ENCODE results near the gene BMP2. TPM values are rescaled to one million over a fixed set of nuclear protein-coding genes. Genes with fewer than 3 reads are reported as not detected.

Gene BMP2
- total RNA-seq, 2 experiments from 2014 or later: not detected

- CTCF ChIA-PET: no interaction called here
- peaks cover 6% of the 10 kb centered on the region for H3K9me3 Mint-ChIP-seq
- no peaks in the 10 kb centered on the region for H3K4me1 Mint-ChIP-seq (ENCODE audit: low read depth)
- POLR2A ChIA-PET: no interaction called here
- intact Hi-C loops (cut with micrococcal nuclease): no loop called here
- H3K36me3 Mint-ChIP-seq (ENCODE audit: low read depth): no peaks in the 10 kb centered on the region
- TF ChIP-seq CTCF (IDR thresholded peaks at IDR 0.05): no peak
- no peak overlapping the region for H3K4me3 Mint-ChIP-seq
- no peaks in the 10 kb centered on the region for H3K27me3 Mint-ChIP-seq
- no peak overlapping the region for H3K27ac Mint-ChIP-seq
- DNase-seq (no peak), ATAC-seq (no peak)
Observed at GRCh38 chr20:6814945-6815344, 47.5 kb downstream of the BMP2 start.

GRCh38 chr20:6818033-6818808, 50.7 kb downstream of the BMP2 start:
- no peak for TF ChIP-seq CTCF (IDR thresholded peaks at IDR 0.05)
- no peak overlapping the region for H3K4me3 Mint-ChIP-seq
- H3K27me3 Mint-ChIP-seq: no peaks in the 10 kb centered on the region
- no peak for DNase-seq
- peaks cover 6% of the 10 kb centered on the region for H3K9me3 Mint-ChIP-seq
- POLR2A ChIA-PET: no interaction called here
- H3K27ac Mint-ChIP-seq: no peak overlapping the region
- H3K36me3 Mint-ChIP-seq (ENCODE audit: low read depth): no peaks in the 10 kb centered on the region
- no peak for ATAC-seq
- H3K4me1 Mint-ChIP-seq (ENCODE audit: low read depth): no peaks in the 10 kb centered on the region
- intact Hi-C loops (cut with micrococcal nuclease): no loop called here
- CTCF ChIA-PET: no interaction called here

- no peak overlapping the region for H3K27ac Mint-ChIP-seq
- ChIA-PET CTCF (no interaction called here), POLR2A (no interaction called here)
- DNase-seq (no peak), ATAC-seq (no peak)
- no peaks in the 10 kb centered on the region for H3K36me3 Mint-ChIP-seq (ENCODE audit: low read depth)
- intact Hi-C loops (cut with micrococcal nuclease): no loop called here
- H3K27me3 Mint-ChIP-seq: no peaks in the 10 kb centered on the region
- no peaks in the 10 kb centered on the region for H3K4me1 Mint-ChIP-seq (ENCODE audit: low read depth)
- TF ChIP-seq CTCF (IDR thresholded peaks at IDR 0.05): no peak
- no peak overlapping the region for H3K4me3 Mint-ChIP-seq
- H3K9me3 Mint-ChIP-seq: peaks cover 6% of the 10 kb centered on the region
Observed at GRCh38 chr20:6819599-6819998, 52.1 kb downstream of the BMP2 start.

GRCh38 chr20:6824401-6824800, 56.9 kb downstream of the BMP2 start:
- H3K4me3 Mint-ChIP-seq: no peak overlapping the region
- TF ChIP-seq CTCF (IDR thresholded peaks at IDR 0.05): no peak
- DNase-seq (no peak), ATAC-seq (no peak)
- intact Hi-C loops (cut with micrococcal nuclease): no loop called here
- ChIA-PET POLR2A (no interaction called here), CTCF (no interaction called here)
- H3K4me1 Mint-ChIP-seq (ENCODE audit: low read depth): no peaks in the 10 kb centered on the region
- no peaks in the 10 kb centered on the region for H3K27me3 Mint-ChIP-seq
- peaks cover 3% of the 10 kb centered on the region for H3K9me3 Mint-ChIP-seq
- H3K36me3 Mint-ChIP-seq (ENCODE audit: low read depth): no peaks in the 10 kb centered on the region
- no peak overlapping the region for H3K27ac Mint-ChIP-seq

- Mint-ChIP-seq H3K4me1 (ENCODE audit: low read depth) (no peaks in the 10 kb centered on the region), H3K9me3 (peaks cover 3% of the 10 kb centered on the region), H3K27me3 (no peaks in the 10 kb centered on the region), H3K4me3 (no peak overlapping the region), H3K27ac (no peak overlapping the region), H3K36me3 (ENCODE audit: low read depth) (no peaks in the 10 kb centered on the region)
- intact Hi-C loops (cut with micrococcal nuclease): no loop called here
- ChIA-PET POLR2A (no interaction called here), CTCF (no interaction called here)
- no peak for DNase-seq
- ATAC-seq: no peak
- TF ChIP-seq CTCF (IDR thresholded peaks at IDR 0.05): no peak
Observed at GRCh38 chr20:6827472-6827871, 60.0 kb downstream of the BMP2 start.

Data from activated CD8-positive, alpha-beta T cell treated with anti-CD3 and anti-CD28 coated beads for 36 hours (primary cell).